GM12873 (cell line): ENCODE results near the gene LDLRAD3.

Source experiments
- TF ChIP-seq, protein P1 (sequence below): IDR thresholded peaks from 2 replicates; pipeline ENCODE4 v1.5.1; 2012; ENCODE audit warnings: low read depth, mild to moderate bottlenecking, moderate library complexity, low read length, control low read depth; ENCODE audit not compliant: insufficient read depth; ENCODE audit errors: missing control alignments

Gene LDLRAD3

DNA sequence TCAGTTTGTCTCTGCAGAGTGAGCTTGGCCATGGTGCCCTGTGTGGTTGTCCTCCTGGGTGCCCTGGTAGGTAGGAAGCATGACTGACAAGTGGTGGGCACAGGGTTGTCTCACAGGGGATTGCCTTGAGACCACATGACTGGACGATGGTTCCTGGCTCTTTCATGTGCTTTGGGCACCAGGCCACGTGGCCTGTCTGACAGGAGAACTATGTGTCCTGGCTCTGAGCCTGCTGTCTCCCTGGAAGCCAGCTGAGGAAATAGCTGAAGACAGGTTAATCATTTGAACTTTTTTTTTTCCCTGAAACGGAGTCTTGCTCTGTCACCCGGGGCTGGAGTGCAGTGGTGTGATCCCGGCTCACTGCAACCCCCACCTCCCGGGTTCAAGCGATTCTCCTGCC, 93.2 kb downstream of the LDLRAD3 start:
- TF ChIP-seq, protein P1, sequence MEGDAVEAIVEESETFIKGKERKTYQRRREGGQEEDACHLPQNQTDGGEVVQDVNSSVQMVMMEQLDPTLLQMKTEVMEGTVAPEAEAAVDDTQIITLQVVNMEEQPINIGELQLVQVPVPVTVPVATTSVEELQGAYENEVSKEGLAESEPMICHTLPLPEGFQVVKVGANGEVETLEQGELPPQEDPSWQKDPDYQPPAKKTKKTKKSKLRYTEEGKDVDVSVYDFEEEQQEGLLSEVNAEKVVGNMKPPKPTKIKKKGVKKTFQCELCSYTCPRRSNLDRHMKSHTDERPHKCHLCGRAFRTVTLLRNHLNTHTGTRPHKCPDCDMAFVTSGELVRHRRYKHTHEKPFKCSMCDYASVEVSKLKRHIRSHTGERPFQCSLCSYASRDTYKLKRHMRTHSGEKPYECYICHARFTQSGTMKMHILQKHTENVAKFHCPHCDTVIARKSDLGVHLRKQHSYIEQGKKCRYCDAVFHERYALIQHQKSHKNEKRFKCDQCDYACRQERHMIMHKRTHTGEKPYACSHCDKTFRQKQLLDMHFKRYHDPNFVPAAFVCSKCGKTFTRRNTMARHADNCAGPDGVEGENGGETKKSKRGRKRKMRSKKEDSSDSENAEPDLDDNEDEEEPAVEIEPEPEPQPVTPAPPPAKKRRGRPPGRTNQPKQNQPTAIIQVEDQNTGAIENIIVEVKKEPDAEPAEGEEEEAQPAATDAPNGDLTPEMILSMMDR: no peak

DNA sequence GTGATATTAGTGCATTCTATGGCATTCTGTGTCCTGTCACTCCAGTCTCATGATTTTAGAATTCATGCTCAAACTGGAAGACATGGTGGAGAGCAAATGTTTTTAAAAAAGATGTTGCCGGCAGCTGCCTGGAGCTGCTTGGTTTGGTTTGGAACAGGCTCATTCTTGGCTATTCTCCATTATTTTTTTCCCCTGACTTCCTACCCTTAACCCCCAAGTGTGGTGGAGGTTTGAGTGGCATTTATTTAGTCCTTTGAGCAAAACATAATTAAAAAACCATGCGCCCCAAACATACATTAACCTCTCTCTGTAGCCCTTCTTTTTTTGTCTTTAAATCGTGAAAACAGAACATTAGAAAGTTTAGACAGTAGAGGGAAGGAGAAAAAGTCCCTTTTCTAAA, 94.7 kb downstream of the LDLRAD3 start:
- TF ChIP-seq, protein P1: no peak

GRCh38 chr11:36039471-36039870, 95.6 kb downstream of the LDLRAD3 start:
- TF ChIP-seq, protein P1: no peak

DNA sequence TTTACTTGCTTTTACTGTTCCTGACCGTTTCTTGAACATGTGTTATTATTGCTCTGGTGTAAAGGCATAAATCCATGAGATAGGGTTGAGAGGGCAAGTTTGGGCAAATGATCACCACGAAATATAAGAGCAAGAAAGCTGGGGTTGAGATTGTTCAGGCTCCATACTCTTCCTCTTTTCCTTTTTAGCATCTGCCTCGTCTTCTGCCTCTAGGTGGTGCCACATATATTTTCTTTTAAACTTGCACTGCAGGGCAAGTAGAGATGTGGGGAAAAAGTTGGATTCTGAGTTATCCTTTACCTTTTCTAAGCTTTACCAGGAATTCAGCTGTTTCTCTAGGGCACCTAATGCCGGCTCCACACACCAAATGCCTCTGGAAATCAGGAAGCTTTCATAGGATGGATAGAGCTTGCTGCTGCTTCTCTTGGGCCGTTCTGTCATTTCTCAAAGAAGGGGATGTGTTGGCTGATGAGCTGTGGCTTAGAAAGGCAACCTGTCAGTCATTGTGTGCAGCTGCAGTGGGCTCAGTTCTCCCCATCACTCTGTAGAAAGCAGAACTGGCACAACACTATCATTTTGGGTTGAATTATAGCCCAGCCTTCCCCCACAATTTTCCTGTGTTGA, 98.2 kb downstream of the LDLRAD3 start:
- TF ChIP-seq, protein P1: peak; percentile 53

DNA sequence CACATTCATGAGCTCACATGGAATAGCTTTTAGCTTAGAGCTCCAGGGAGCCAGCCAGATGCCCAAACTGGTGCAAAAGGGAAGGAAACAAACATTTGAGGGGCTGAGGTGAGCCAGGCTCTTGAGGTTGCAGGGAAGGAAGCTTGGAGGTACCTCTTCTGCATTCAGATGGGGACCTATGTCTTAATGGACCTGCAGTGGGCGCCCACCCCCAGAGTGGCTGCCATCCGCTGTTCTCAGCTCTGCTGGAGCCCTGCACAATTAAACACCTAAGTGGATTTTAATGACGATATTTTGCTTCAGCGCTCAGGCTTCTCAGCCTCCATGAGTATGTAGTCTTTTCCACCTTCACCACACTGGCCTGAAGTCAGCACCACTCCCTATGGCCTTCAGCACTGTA, 100.8 kb downstream of the LDLRAD3 start:
- TF ChIP-seq, protein P1: no peak

- TF ChIP-seq, protein P1: no peak
Measured at GRCh38 chr11:36046932-36047331, 103.1 kb downstream of the LDLRAD3 start.

GRCh38 chr11:36047344-36047743, 103.5 kb downstream of the LDLRAD3 start:
- TF ChIP-seq, protein P1: no peak
